Stimulated activated CD4-positive, alpha-beta T cell treated with anti-CD3 and anti-CD28 coated beads, Interleukin-2, amount 100 ng/mL, for 24 hours (primary cell): Measurements from ENCODE around the gene IFT122.
"Not testable (repeated sequence)": the region's sequence is repeated elsewhere in the genome, so short reads cannot be mapped to it uniquely, and the experiment has no call there.

Experiments
- DNase-seq, 2 donors: peaks; one replicate each; pipeline ENCODE4 v3.0.0-alpha.2; 2020

Gene IFT122

GRCh38 chr3:129524081-129524480 lies 84.1 kb downstream of the IFT122 start:
- no peak for DNase-seq

DNA sequence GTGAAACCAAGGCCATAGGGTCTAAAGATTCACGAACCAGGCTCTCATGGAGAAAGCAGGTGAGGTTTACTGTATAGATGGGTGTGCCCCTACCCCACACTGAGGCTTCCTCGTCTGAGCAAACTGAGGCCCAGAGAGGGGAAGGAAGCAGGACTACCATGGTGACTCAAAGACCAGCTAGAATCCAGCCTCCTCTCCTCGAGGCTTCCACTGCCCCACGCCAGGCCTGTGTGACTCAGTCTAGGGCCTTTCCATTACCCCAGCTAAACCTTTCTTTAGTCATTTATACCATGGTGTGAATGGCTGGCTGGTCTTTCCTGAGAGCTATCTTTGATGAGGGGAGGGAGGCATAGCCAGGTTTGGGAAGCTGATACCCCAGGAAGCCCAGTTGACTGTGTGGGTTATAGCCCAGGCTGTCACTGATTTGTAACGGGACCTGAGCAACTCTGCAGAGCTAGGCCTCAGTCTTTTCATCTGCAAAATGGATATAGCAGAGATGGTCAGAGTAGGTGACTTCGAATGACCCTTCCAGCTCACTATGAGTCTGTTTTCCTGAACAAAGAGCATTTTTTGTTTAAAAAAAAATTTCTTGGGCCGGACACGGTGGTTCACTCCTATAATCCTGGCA lies 85.4 kb downstream of the IFT122 start:
- peak in 1 of 2 donors; percentile 5 for DNase-seq

GRCh38 chr3:129526121-129526900 lies 86.3 kb downstream of the IFT122 start:
- no peak for DNase-seq

DNA sequence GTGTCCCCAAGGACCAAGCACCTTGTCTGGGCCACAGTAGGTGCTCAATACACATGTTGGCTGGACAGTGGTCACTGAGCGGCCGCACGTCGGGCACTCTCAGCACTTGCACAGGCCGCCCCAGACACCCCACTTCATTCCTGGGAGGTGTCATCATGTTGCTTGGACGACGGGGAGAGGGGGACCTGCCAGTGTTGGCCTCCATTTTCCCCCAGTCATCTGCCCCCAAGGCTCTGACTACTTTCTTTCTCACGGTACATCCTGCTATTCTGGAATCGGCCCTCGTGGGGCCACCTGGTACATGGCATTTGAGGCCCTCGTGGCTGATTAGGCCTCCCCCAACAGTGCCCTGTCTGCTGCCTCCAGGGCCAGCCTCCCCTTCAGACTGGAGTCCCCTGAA lies 87.2 kb downstream of the IFT122 start:
- no peak for DNase-seq

GRCh38 chr3:129528589-129529100 lies 88.6 kb downstream of the IFT122 start, which contains the start of gene RHO:
Gene RHO (plus strand): TSS chr3:129528639. CDS start chr3:129528734, 95 bp downstream.
- DNase-seq: no peak

- no peak for DNase-seq
Observed at GRCh38 chr3:129529436-129530210, 89.6 kb downstream of the IFT122 start.

- DNase-seq: no peak
Observed at GRCh38 chr3:129530251-129530791, 90.3 kb downstream of the IFT122 start.

- no peak for DNase-seq
Observed at GRCh38 chr3:129530821-129531220, 90.8 kb downstream of the IFT122 start.

- DNase-seq: no peak
Observed at GRCh38 chr3:129531699-129532098, 91.7 kb downstream of the IFT122 start.

DNA sequence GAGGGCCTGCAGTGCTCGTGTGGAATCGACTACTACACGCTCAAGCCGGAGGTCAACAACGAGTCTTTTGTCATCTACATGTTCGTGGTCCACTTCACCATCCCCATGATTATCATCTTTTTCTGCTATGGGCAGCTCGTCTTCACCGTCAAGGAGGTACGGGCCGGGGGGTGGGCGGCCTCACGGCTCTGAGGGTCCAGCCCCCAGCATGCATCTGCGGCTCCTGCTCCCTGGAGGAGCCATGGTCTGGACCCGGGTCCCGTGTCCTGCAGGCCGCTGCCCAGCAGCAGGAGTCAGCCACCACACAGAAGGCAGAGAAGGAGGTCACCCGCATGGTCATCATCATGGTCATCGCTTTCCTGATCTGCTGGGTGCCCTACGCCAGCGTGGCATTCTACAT lies 92.2 kb downstream of the IFT122 start:
- DNase-seq: no peak

GRCh38 chr3:129533406-129533805 lies 93.4 kb downstream of the IFT122 start:
- no peak for DNase-seq

DNA sequence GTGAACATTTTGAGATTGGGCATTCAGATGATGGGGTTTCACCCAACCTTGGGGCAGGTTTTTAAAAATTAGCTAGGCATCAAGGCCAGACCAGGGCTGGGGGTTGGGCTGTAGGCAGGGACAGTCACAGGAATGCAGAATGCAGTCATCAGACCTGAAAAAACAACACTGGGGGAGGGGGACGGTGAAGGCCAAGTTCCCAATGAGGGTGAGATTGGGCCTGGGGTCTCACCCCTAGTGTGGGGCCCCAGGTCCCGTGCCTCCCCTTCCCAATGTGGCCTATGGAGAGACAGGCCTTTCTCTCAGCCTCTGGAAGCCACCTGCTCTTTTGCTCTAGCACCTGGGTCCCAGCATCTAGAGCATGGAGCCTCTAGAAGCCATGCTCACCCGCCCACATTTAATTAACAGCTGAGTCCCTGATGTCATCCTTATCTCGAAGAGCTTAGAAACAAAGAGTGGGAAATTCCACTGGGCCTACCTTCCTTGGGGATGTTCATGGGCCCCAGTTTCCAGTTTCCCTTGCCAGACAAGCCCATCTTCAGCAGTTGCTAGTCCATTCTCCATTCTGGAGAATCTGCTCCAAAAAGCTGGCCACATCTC lies 94.5 kb downstream of the IFT122 start:
- no peak for DNase-seq

- DNase-seq: no peak
Observed at GRCh38 chr3:129535075-129535474, 95.1 kb downstream of the IFT122 start.

GRCh38 chr3:129536374-129536667 lies 96.3 kb downstream of the IFT122 start:
- no peak for DNase-seq

GRCh38 chr3:129536804-129537203 lies 96.8 kb downstream of the IFT122 start:
- DNase-seq: no peak

GRCh38 chr3:129539206-129539605 lies 99.2 kb downstream of the IFT122 start:
- DNase-seq: no peak

- DNase-seq: no peak
Observed at GRCh38 chr3:129540776-129541516, 100.9 kb downstream of the IFT122 start.

GRCh38 chr3:129542747-129543146 lies 102.7 kb downstream of the IFT122 start:
- no peak for DNase-seq

DNA sequence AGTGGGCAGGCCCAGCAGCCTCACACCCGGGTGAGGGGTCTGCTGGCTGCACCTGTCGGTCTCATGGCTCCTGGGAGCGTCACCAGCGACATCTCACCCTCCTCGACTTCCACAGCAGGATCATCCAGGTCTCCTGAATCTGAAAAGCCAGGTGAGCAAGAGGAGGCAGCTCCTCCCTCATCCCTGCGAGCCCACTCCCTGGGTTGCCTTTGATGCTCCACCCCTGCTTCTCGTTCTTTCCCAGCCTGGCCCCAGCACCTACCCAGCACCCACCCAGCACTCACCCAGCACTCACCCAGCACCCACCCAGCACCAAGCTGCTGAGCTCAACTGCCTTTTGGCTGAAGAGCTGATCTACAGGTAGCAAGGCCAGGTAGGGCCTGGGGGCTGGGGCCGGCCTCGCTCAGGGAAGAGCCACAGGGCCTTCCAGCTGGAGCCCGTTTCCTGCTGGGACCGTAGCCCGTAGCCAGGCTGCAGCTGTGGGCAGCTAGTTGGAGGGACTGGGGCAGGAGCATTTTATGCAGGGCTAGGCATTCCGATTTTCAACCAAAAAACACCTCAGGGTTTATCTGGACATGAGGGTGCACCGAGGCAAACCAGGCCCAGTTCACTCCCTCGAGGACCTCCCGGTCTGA lies 103.2 kb downstream of the IFT122 start, which contains the start of gene H1-8:
Gene H1-8 (plus strand): TSS at position 20 of the 635 bp plus-strand sequence. CDS start 44 bp downstream, at position 64.
- no peak for DNase-seq

- no peak for DNase-seq
Observed at GRCh38 chr3:129543999-129544398, 104.0 kb downstream of the IFT122 start.

DNA sequence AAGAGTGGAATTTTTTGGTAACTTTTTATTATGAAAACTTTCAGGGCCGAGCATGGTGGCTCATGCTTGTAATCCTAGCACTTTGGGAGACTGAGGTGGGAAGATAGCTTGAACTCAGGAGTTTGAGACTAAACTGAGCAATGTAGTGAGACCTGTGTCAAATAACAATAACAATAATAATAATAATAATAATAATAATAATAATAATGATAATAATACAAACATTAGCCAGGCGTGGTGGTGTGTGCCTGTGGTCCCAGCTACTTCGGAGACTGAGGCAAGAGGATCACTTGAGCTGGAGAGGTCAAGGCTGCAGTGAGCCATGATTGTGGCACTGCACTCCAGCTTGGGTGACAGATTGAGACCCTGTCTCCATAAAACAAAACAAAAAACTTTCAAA lies 105.9 kb downstream of the IFT122 start:
- DNase-seq: not testable (repeated sequence)

DNA sequence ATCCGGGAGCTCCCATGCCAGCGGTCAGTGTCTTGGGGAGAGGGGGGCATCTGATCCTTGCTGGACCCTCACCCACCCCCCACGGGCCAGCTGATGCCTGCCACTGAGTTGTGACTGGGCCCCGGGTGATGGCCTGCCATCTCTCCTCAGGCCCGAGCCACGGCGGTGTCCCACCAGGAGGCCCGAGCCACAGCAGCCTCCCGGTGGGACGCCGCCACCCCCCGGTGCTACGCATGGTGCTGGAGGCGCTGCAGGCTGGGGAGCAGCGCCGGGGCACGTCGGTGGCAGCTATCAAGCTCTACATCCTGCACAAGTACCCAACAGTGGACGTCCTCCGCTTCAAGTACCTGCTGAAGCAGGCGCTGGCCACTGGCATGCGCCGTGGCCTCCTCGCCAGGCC lies 107.2 kb downstream of the IFT122 start:
- no peak for DNase-seq
